BLaER1 treated with 17β-estradiol and CSF1 and Interleukin-3, amounts not matched to agents 10 nM and 100 nM (cell line): ENCODE measurements around the gene ORM2.

Source experiments
- H3K27ac ChIP-seq, 11 experiments: shearing (Covaris generic); formaldehyde crosslinking; 2 replicates each; pipeline ENCODE4 v1.8.1; 2022
- H3K27me3 ChIP-seq, 11 experiments: shearing (Covaris generic); formaldehyde crosslinking; 2 replicates each; pipeline ENCODE4 v1.8.1; 2022
- H3K36me3 ChIP-seq, 11 experiments: shearing (Covaris generic); formaldehyde crosslinking; 2 replicates each; pipeline ENCODE4 v1.8.1; 2022
- H3K4me1 ChIP-seq, 10 experiments: shearing (Covaris generic); formaldehyde crosslinking; 2 replicates each; pipeline ENCODE4 v1.8.1; 2022
- H3K4me2 ChIP-seq, 11 experiments: shearing (Covaris generic); formaldehyde crosslinking; 2 replicates each; pipeline ENCODE4 v1.8.1; 2022
- H3K4me3 ChIP-seq, 10 experiments: shearing (Covaris generic); formaldehyde crosslinking; 2 replicates each; pipeline ENCODE4 v1.8.1; 2022
- H3K9ac ChIP-seq, 11 experiments: shearing (Covaris generic); formaldehyde crosslinking; 2 replicates each; pipeline ENCODE4 v1.8.1; 2022
- H3K9me3 ChIP-seq, 11 experiments: shearing (Covaris generic); formaldehyde crosslinking; replicated peaks in 1 of 11; 2 replicates each; pipeline ENCODE4 v1.8.1; 2022
- H4K20me1 ChIP-seq, 11 experiments: shearing (Covaris generic); formaldehyde crosslinking; 2 replicates each; pipeline ENCODE4 v1.8.1; 2022
- Cebpa-rat ChIP-seq, 11 experiments: shearing (Covaris generic); IDR thresholded peaks; 2 replicates each; pipeline ENCODE4 v1.8.1; 2022

Gene ORM2

DNA sequence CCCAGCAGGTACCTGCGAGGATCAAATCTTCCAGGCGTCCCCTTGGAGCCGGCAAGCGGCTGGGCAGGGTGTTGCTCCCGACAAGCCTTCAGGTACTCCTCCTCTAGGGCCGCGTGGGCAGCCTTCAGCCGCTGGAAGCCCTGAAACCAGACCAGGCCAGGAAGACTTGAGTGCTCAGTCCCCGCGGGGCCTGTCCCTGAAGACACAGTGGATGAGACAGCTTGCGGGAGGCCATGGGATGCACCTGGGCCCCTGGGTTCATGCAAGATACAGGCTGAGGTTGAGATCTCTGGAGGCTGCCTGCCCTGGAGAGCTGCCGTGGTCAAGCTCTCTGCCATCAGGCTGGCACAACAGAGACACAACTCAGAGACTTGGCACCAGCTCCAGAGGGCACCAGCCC lies 32.7 kb downstream of the ORM2 start:
- Histone ChIP-seq H3K27ac (peak overlapping the region in 10 of 11 experiments; percentile 40 to 100 (median 99); a peak in 20 of 22 replicates), H3K36me3 (peaks cover 79 to 95% (median 86%) of the 10 kb centered on the region in 11 experiments), H3K9ac (peak overlapping the region in 9 of 11 experiments; percentile 26 to 92 (median 81); a peak in 16 of 22 replicates), H4K20me1 (peaks cover 0 to 19% (median 4%) of the 10 kb centered on the region in 11 experiments; a peak in 7 of 22 replicates), H3K9me3 (peaks cover 0 to 6% (median 0%) of the 10 kb centered on the region in 11 experiments; a peak in 9 of 22 replicates), H3K27me3 (no peaks in the 10 kb centered on the region), H3K4me3 (no peak overlapping the region), H3K4me2 (peak overlapping the region; percentile 73 to 98 (median 92)), H3K4me1 (peaks cover 59 to 96% (median 76%) of the 10 kb centered on the region in 10 experiments)
- TF ChIP-seq Cebpa-rat (IDR thresholded peaks at IDR 0.05) = no peak

DNA sequence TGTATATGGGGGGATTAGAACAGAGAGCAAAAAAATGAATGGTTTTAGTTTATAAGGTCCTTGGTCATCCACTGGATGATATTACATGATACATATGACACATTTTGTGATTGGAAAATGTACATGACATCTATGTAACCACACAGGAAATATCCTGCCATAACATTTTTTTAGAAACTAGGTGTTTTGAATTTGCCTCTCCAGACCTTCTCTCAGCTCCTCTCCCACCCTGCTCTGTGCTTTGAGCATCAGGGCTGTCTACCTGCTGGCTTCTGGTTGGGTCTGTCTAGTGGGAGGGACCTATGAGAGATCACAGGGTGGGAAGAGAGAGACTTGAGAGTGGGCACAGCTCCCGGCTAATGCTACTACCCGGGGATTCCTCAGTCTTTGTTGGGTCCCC lies 33.8 kb downstream of the ORM2 start:
- TF ChIP-seq Cebpa-rat (IDR thresholded peaks at IDR 0.05) = no peak
- peaks cover 0 to 11% (median 0%) of the 10 kb centered on the region in 11 experiments; a peak in 4 of 22 replicates for H4K20me1 ChIP-seq
- H3K4me3 ChIP-seq = peak overlapping the region in 5 of 10 experiments; percentile 6 to 50 (median 31); a peak in 7 of 20 replicates
- H3K9me3 ChIP-seq = peaks cover 0 to 6% (median 0%) of the 10 kb centered on the region in 11 experiments; a peak in 9 of 22 replicates
- H3K36me3 ChIP-seq = peaks cover 79 to 95% (median 86%) of the 10 kb centered on the region in 11 experiments
- no peaks in the 10 kb centered on the region for H3K27me3 ChIP-seq
- peak overlapping the region in 10 of 11 experiments; percentile 44 to 92 (median 81); a peak in 19 of 22 replicates for H3K9ac ChIP-seq
- H3K4me1 ChIP-seq = peaks cover 69 to 96% (median 85%) of the 10 kb centered on the region in 10 experiments
- peak overlapping the region; percentile 59 to 100 (median 99); a peak in 21 of 22 replicates for H3K27ac ChIP-seq
- H3K4me2 ChIP-seq = peak overlapping the region; percentile 73 to 98 (median 92)

DNA sequence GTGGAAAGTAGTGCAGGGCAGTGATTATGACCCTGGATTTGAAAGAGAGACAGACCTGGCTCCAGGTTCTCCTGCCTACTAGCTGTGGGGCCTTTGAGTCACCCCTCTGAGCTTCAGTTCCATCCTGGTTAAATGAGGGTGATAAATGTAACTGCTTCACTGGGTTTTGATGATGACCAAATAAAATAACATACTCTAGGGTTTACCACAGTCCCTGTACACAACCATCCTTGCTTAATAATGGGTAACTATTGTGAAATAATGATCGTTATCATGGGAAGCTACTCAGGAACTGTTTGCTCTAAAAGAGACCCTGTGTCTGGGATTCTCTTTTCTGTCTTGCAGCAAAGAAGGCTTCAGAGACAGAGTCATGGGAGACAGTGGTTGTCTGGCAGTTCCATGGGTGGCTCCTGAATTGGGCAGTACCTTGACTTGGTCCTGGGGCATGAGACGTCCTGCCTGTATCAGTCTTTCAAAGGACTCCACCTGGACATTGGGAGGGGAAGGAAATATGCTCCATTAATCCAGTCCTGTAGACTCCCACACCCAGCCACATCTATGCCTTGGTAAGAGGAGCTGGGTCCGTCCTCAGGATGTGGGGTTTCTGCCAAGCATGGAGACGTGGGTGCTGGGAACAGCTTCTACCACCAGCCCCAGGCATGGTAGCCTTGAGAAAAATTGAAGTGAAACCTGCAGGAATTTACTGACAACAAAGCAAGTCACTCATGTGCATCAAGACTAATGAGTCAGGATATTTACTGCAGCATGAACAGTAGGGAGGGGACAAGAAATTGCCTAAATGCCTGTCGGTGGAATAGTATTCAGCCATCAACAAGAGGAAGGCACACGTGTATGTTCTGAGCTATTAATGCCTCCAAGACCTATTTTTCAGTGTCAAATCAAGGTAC lies 34.7 kb downstream of the ORM2 start:
- H3K4me2 ChIP-seq = peak overlapping the region; percentile 73 to 98 (median 92)
- H3K9ac ChIP-seq = peak overlapping the region; percentile 44 to 92 (median 81); a peak in 20 of 22 replicates
- TF ChIP-seq Cebpa-rat (IDR thresholded peaks at IDR 0.05) = peak; percentile 59 to 98 (median 94); a peak in 21 of 22 replicates
- peaks cover 0 to 6% (median 0%) of the 10 kb centered on the region in 11 experiments; a peak in 9 of 22 replicates for H3K9me3 ChIP-seq
- H3K27me3 ChIP-seq = no peaks in the 10 kb centered on the region
- peaks cover 79 to 95% (median 86%) of the 10 kb centered on the region in 11 experiments for H3K36me3 ChIP-seq
- peaks cover 0 to 9% (median 0%) of the 10 kb centered on the region in 11 experiments; a peak in 4 of 22 replicates for H4K20me1 ChIP-seq
- H3K4me3 ChIP-seq = peak overlapping the region in 6 of 10 experiments; percentile 23 to 50 (median 33); a peak in 10 of 20 replicates
- H3K27ac ChIP-seq = peak overlapping the region; percentile 59 to 100 (median 99); a peak in 21 of 22 replicates
- H3K4me1 ChIP-seq = peaks cover 79 to 100% (median 91%) of the 10 kb centered on the region in 10 experiments

DNA sequence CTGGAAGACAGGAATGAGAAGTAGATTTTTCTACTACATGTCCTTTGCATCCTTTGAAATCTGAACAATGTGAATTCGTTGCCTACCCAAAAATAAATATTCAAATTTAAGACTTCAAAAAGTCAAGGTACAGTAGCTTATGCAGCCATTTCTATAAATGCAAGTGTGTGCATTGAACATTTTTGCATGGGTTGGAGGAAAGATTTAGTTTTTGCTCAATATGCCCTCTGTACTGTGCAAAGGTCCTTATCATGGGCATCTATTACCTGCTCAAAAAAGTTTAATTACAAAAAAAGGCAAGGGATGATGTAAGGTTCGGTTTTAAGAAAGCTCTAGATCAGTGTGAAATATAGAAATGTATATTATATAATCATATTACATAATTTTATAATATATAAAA lies 35.5 kb downstream of the ORM2 start:
- TF ChIP-seq Cebpa-rat (IDR thresholded peaks at IDR 0.05) = no peak
- Histone ChIP-seq H3K27me3 (no peaks in the 10 kb centered on the region), H3K36me3 (peaks cover 76 to 95% (median 84%) of the 10 kb centered on the region in 11 experiments), H3K4me1 (peaks cover 87 to 100% (median 96%) of the 10 kb centered on the region in 10 experiments), H4K20me1 (peaks cover 0 to 9% (median 0%) of the 10 kb centered on the region in 11 experiments; a peak in 1 of 22 replicates), H3K4me2 (peak overlapping the region; percentile 73 to 98 (median 92); a peak in 21 of 22 replicates), H3K9ac (peak overlapping the region in 8 of 11 experiments; percentile 75 to 92 (median 82); a peak in 15 of 22 replicates), H3K27ac (peak overlapping the region; percentile 59 to 100 (median 99); a peak in 21 of 22 replicates), H3K9me3 (peaks cover 0 to 6% (median 0%) of the 10 kb centered on the region in 11 experiments; a peak in 9 of 22 replicates), H3K4me3 (no peak overlapping the region)

DNA sequence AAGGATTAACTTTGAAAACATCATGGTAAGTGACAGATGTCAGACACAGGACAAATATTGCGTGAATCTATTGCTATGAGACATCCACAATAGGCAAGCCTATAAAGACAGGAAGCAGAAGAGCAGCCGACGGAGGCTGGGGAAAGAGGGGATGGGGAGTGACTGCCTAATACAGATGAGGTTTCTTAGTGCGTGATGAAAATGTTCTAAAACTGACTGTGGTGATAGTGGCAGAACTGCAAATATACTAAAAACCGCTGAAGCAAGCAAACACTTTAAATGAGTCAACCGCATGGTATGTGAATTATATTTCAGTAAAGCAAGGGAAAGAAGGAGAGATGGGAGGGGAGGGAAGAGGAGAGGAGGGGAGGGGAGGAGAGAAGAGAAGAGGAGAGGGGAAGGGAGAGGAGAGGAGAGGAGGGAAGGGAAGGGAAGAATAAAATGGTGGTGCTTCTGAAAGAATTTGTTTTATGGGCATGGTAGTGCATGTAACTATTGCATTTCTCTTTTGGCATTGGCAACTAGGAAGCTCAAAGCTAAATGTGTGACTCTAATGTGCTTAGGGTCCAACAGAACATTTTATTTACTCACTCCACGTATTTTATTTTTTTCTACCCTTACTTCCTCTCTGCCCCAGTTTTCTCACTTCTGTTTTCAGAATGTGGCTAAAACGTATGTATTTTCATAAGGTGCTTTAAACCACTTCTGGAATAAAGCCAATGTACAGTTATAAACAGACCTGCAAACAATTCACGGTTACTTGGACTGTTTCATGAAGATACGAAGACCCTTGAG lies 36.9 kb downstream of the ORM2 start:
- H3K9ac ChIP-seq = peak overlapping the region; percentile 54 to 92 (median 80); a peak in 21 of 22 replicates
- H4K20me1 ChIP-seq = no peaks in the 10 kb centered on the region
- H3K27ac ChIP-seq = peak overlapping the region; percentile 60 to 100 (median 99)
- peaks cover 100% of the 10 kb centered on the region in 10 experiments for H3K4me1 ChIP-seq
- H3K4me3 ChIP-seq = peak overlapping the region in 7 of 10 experiments; percentile 9 to 52 (median 20); a peak in 9 of 20 replicates
- peaks cover 0 to 6% (median 0%) of the 10 kb centered on the region in 11 experiments; a peak in 9 of 22 replicates for H3K9me3 ChIP-seq
- peak in 5 of 11 experiments; percentile 11 to 85 (median 40); a peak in 4 of 22 replicates for TF ChIP-seq Cebpa-rat (IDR thresholded peaks at IDR 0.05)
- no peaks in the 10 kb centered on the region for H3K27me3 ChIP-seq
- peaks cover 66 to 94% (median 82%) of the 10 kb centered on the region in 11 experiments for H3K36me3 ChIP-seq
- H3K4me2 ChIP-seq = peak overlapping the region; percentile 87 to 98 (median 94)

DNA sequence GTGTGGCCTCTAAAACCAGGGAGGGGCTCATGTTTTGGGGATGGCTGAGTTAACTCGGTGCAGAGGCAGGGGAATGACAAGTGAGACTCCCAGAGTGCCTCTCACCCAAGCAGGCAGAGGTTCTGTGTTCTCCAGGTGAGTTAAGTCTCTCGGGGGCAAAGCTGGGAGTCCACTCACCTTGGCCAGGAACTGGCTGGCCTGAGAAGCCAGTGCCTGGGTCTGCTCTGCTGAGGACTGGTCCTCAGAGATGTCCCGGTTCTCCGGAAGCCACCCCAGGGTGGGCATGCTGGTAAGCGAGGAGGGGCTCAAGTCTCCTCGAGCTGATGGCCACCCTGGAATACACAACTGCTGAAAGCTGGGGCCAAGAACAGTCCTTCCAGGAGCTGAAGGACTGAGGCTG lies 37.7 kb downstream of the ORM2 start:
- peaks cover 100% of the 10 kb centered on the region in 10 experiments for H3K4me1 ChIP-seq
- H3K9ac ChIP-seq = peak overlapping the region; percentile 53 to 92 (median 80); a peak in 21 of 22 replicates
- H3K4me3 ChIP-seq = peak overlapping the region in 8 of 10 experiments; percentile 7 to 52 (median 20); a peak in 11 of 20 replicates
- H3K27ac ChIP-seq = peak overlapping the region; percentile 60 to 100 (median 99)
- no peaks in the 10 kb centered on the region for H4K20me1 ChIP-seq
- peaks cover 0 to 6% (median 0%) of the 10 kb centered on the region in 11 experiments; a peak in 9 of 22 replicates for H3K9me3 ChIP-seq
- no peak for TF ChIP-seq Cebpa-rat (IDR thresholded peaks at IDR 0.05)
- H3K4me2 ChIP-seq = peak overlapping the region; percentile 87 to 98 (median 94)
- H3K27me3 ChIP-seq = no peaks in the 10 kb centered on the region
- H3K36me3 ChIP-seq = peaks cover 61 to 89% (median 76%) of the 10 kb centered on the region in 11 experiments

DNA sequence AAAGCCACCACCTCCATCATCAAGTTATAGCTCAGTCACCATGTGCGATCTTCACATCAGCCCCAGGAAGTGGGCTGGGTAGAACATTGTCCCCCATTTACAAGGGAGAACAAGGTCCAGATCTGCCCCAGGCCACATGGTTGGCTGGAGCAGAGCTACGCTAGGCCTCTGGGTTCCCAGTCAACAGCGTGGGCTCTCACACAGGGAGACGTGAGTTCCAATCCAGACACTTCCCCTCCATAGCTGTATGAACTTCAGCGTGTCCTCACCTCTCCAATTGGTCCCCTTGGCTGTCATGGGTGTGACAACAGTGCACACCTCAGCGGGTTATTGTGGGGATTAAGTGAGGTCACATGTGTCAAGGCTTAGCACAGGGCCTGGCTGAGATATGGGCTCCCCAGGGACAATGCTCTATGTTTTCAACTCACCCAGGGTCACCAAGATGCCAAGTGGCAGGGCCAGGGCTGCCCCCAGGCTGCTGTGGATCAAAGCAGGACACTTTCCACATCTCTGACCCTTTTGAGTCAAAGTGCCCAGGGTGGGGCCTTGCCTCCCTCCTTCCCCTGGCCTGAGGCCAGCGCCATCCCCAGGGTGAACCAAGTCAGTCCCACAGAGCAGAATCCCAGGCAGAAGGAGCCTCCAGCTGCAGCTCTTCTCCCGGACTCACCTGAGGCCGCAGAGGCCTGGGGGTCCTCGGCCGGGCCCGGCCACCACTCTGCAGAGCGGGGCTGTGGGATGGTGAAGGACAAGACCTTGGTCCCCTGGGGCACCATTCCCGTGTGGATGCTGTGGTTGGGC lies 38.3 kb downstream of the ORM2 start:
- Histone ChIP-seq H3K9me3 (peaks cover 0 to 6% (median 0%) of the 10 kb centered on the region in 11 experiments; a peak in 9 of 22 replicates), H4K20me1 (no peaks in the 10 kb centered on the region), H3K4me3 (peak overlapping the region in 6 of 10 experiments; percentile 9 to 52 (median 30); a peak in 9 of 20 replicates), H3K36me3 (peaks cover 55 to 82% (median 70%) of the 10 kb centered on the region in 11 experiments), H3K4me2 (peak overlapping the region; percentile 87 to 98 (median 94)), H3K27me3 (no peaks in the 10 kb centered on the region), H3K4me1 (peaks cover 97 to 100% (median 98%) of the 10 kb centered on the region in 10 experiments), H3K9ac (peak overlapping the region; percentile 53 to 92 (median 80); a peak in 21 of 22 replicates), H3K27ac (peak overlapping the region; percentile 60 to 100 (median 99))
- no peak for TF ChIP-seq Cebpa-rat (IDR thresholded peaks at IDR 0.05)
